ENCODE results near the gene CYP3A4.

- TF ChIP-seq CTCF (CRISPR knock-in tag; IDR thresholded peaks at IDR 0.05) (no peak), EZH2 (conservative IDR thresholded peaks at IDR 0.05; ENCODE audit: low read depth, low read length) (no peak), NFE2 (CRISPR knock-in tag; IDR thresholded peaks at IDR 0.05) (no peak), STAG1 (CRISPR knock-in tag; IDR thresholded peaks at IDR 0.05) (no peak), ZKSCAN1 (IDR thresholded peaks at IDR 0.05; ENCODE audit: low read length) (no peak), YY1 (IDR thresholded peaks at IDR 0.05; ENCODE audit: insufficient read depth, insufficient replicate concordance, low read depth, low read length) (no peak), NFIB (CRISPR knock-in tag; IDR thresholded peaks at IDR 0.05; ENCODE audit: borderline replicate concordance) (no peak), SOX6 (IDR thresholded peaks at IDR 0.05) (no peak), SOX6 (CRISPR knock-in tag; IDR thresholded peaks at IDR 0.05) (no peak), ATF5 (CRISPR knock-in tag; IDR thresholded peaks at IDR 0.05; ENCODE audit: low read depth) (no peak)
Measured at GRCh38 chr7:99764478-99764877, 19.5 kb downstream of the CYP3A4 start.

All from HepG2 (cell line).